NCI-H1105 (cell line): Measurements from ENCODE around the gene PRM3.

Source experiments
- DNase-seq: peaks from one replicate; lab custom pipeline; 2025; lab: John Stamatoyannopoulos, UW

Gene PRM3

DNA sequence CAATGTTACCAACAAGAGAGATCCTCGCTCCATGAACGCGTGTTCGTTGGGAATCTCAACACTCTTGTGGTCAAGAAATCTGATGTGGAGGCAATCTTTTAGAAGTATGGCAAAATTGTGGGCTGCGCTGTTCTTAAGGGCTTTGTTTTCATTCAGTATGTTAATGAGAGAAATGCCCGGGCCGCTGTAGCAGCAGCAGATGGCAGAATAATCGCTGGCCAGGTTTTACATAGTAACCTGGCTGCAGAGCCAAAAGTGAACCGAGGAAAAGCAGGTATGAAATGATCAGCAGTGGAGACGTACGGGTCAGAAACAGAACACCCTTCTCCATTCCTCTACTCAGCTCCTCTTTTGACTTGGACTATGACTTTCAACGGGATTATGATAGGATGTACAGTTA lies 30.8 kb downstream of the PRM3 start:
- DNase-seq, result no peak

DNA sequence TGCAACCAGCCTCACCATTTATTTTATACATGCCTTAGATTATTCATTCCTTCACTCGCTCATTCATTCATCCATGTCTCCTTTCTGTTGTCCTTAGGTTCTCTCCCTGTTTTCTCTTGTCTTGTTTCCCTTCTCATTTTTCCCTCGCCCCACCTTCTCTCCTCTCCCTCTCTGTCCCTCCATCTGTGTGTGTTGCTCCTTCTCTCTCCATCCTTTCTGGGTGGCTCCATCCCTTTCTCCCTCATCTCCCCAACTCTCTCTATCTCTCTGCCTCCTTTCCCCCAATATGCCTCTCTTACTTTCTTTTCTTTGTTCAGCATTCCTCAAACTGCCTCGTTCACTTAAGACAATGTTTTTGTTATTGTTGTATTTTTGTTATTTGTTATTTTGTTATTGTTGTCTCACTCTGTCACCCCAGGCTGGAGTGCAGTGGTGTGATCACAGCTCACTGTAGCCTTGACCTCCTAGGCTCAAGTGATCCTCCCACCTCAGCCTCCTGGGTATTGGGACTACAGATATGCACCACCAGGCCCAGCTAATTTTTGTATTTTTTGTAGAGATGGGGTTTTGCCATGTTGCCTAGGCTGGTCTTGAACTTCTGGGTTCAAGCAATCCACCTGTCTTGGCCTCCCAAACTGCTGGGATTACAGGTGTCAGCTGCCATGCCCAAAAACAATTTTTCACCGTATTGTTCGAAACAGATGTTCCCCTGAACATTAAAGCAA lies 31.8 kb downstream of the PRM3 start:
- no peak for DNase-seq

DNA sequence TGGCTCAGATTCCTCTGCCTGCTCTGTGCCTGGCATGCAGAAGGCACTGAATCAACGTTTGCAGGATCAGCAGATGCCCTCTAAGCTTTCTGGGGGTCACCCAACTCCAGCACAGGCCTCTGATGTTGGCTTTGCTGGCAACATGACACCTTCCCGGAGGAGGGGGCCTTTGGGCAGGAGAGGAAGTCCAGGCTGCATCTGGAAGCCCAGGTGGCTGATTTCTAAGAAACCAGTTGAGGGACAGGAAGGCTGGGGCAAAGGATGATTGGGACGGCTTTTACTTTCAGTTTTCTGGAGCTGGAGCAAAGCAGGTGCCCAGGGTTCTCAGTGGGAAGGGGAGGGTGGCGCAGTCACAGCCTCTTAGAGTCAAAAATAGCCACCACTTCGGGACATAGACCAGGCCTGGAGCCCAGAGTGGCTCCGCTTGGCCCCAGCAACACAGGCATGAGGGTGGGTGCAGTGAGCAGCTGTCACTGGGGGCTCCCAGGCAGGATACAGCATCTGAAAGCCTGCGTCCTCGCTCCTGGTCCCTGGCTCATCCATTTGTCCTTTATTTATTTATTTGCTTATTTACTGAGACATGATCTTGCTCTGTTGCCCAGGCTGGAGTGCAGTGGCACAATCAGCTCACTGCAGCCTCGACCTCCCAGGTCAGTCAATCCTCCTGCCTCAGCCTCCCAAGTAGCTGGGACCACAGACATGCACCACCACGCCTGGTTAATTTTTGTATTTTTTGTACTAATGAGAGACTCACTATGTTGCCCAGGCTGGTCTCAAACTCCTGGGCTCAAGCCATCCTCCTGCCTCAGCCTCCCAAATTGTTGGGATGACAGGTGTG lies 32.6 kb downstream of the PRM3 start:
- DNase-seq, result no peak

DNA sequence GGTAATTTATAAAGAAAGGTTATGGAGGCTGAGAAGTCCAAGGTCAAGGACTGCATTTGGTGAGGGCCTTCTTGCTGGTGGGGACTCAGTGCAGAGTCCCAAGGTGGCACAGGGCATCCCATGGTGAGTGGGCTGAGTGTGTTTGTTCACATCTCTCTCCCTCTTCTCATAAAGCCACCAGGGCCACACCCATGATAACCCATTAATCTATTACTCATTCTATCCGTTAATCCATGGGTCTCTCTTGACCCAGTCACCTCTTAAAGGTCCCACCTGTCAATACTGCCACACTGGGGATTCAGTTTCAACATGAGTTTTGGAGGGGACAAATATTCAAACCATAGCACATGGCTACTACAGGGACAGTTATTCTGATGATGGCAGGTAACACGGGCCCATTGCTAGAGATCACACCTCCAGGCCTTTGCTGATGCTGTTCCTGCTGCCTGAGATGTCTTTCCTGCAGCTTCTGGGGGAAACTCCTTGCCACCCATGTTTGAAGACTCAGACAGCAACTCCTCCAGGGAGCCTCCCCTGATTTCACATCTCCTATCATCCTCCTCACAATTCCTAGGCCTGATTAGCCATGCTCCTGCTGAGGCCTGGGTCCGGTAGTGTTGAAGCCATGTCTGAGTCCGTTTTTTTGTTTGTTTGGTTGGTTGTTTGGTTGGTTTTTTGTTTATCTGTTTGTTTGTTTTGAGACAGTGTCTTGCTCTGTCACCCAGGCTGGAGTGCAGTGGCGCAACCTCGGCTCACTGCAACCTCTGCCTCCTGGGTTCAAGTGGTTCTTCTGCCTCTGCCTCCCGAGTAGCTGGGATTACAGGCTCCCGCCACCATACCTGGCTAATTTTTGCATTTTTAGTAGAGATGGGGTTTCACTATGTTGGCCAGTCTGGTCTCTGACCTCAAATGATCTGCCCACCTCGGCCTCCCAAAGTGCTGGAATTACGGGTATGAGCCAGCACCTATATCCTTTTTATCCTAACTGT lies 33.5 kb downstream of the PRM3 start:
- no peak for DNase-seq

DNA sequence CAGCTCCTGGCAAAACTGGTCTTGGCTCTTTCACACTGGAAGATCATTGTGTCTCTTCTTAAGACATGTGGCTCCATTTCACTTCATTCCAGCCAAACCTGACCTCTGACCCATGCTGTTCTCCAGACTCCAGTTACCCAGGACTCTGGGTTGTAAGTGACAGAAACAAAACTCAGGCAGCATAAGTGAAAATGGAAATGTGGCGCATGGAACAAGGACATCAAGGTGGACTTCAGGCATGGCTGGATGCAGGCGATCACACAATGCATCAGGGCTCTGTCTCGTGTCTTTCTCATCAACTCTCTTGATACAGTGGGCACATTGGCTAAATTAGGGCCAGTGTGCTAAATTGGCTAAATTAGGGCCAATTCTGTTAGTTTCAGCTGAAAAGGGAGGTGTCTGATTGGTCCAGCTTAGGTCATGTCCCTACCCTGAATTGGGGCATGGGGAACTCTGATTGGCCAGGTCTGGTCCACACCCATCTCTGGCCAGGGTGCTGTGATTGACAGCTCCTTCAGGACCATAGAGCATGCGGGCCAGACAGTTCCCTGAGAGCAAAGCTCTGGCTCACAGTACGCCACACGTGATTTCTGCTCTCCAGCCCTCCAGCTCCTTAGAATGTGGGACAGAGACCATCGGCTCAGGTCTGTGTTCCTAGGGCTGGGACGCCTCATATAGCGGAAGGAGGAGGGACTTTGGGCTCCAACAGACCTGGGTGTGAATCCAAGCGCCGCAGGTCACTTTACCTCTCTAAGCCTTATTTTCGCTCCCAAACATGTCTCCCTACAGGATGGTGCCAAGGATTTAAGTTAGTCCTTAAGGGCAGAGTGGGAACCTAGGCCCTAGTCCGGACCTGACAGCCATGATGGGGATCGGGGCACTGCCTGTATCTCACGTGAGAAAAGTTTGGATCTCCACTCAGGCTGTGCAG lies 34.9 kb downstream of the PRM3 start:
- DNase-seq, result no peak

DNA sequence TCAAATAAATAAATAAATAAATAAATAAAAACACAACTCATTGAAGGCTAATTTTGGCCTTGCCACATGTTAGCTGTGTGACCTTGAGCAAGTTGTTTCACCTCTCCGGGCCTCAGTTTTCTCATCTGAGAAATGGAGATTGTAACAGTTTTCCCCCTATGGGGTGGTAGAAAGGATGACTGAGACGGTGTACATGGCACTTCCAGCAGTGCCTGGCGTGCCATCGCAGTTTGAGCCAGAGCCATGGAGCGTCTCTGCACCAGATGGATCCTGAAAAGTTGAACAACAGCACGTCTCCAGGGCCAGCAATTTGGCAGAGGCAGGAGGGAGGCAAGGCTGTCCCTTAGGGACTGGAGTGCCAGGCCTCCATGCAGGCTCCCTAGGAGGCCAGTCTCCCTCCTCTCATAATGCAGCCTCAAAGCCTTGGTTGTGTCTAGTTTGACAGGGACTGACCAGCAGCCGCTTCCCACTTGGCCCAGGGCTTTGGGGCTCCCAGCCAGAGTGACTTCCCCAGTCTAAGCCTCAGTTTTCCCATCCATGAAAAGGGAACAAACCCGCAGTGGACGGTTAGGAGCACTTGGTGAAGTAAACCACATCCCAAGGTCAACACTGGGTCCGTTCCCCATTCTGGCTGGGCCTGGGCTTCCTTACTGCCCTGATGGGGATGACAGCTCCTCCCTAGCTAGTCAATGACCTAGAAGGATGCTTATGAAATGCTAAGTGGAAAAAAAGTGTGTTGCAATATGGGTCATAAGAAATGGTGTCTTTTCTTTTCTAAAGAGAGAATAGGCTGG lies 36.8 kb downstream of the PRM3 start:
- DNase-seq, result no peak

DNA sequence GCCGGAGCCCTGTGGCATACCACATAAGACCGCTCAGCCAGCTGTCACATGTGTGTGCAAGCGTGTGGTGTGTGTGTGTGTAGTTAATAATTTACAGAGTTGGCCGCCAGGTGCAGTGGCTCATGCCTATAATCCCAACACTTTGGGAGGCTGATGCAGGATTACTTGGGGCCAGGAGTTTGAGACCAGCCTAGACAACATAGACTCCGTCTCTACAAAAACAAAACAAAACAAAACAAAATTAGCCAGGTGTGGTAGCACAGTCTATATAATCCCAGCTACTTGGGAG lies 37.8 kb downstream of the PRM3 start:
- no peak for DNase-seq

DNA sequence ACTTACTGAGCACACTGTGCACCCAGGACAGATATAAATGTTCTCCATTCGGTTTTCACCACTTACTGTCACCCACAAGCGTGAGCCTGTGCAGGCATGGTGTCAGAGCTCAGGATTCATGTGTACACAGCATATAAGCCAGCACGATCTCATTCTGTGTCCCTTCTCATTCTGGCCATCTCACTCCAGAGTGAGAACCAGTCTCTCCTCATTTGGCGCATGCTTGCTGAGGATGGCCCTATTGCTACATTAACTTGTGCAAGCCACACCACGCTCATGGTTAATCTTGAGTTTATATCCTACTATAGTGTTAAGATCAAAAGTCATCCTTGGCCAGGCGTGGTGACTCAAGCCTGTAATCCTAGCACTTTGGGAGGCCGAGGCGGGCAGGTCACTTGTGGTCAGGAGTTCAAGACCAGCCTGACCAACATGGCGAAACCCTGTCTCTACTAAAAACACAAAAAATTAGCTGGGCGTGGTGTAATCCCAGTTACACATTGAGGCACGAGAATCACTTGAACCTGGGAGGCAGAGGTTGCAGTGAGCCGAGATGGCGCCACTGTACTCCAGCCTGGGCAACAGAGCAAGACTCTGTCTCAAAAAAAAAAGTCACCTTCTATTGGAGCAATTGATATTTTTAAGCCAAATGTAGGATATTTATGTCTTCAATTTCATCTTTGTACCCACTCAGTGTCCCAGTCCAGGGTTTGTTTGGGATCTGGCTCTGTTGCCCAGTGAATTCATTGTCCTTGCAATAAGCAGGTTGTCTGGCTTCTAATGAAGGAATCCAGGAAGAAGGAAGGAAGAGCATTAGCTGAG lies 38.3 kb downstream of the PRM3 start:
- DNase-seq, result no peak

DNA sequence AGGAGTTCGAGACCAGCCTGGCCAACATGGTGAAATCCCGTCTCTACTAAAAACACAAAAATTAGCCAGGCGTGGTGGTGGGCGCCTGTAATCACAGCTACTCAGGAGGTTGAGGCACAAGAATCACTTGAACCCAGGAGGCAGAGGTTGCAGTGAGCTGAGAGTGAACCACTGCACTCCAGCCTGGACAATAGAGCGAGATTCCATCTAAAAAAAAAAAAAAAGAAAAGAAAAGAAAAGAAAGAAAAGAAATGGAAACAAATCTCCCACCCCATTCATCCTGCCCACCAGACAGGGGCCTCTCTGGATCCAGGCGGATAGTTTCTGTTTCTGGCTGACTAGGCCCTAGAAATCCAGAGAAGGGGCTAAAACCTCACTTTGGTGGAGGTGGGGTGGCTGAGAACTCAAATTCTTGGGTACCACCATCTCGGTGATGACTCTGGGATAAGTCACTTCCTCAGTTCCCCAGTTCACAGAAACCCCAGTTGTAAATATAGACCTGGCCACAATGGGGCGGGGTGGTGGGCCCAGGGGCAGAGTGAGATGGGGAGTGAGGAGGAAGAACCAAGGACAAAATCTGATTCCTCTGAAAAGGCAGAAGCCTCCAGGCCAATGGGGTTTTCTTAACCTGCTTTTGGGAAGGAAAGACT lies 39.6 kb downstream of the PRM3 start:
- no peak for DNase-seq

DNA sequence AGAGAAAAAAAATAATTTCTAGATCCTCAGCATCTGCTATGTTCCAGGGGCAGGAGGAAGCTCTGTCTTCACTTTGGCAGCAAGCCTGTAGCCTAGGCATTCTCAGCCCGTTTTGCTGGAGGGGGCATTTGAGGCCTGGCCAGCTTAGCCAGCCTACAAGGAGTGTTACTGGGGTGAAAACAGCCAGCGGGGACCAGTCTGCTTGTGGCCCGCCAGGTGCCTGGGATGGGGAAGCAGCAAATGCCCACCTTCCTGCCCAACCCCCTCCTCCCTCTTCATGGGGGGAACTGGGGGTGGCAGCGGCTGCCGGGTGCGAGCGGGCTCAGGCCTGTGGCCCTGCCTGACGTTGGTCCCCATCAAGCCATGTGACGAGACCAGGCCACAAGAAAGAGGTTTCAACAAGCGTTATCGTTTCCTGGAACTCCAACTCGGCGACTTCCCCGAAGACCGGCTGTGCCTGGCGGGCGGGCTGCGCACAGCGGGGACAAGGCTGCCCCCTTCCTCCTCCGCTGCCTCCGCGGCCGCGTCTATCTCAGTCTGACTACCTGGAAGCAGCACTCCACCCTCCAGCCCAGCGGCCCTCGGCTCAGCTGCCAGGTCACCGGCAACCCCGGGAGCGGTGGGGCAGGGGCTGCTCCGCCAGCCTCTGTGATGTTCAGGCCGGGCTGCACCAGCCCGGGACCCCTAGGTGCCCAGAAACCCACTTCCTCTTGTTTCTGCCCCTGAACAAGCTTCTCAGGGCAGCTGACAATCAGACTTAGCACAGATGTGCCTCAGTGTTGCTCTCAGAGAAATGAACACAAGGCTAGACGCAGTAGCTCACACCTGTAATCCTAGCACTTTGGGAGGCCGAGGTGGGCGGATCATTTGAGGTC lies 40.3 kb downstream of the PRM3 start:
- no peak for DNase-seq

DNA sequence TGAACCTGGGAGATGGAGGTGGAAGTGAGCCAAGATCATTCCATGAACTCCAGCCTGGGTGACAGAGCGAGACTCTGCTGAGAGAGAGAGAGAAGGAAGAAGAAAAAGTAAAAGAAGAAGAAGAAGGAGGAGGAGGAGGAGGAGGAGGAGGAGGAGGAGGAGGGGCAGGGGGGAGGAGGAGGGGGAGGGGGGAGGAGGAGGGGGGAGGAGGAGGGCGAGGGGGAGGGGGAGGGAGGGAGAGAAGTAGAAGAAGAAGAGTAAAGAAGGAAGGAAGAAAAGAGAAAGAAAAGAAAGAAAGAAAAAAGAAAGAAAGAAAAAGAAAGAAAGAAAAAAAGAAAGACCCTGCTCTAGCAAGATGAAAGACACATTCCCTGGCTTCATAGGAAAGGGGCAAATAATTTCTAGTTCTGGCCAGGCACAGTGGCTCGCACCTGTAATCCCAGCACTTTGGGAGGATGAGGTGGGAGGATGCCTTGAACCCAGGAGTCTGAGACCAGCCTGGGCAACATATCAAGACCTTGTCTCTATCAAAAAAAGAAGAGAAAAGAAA lies 41.1 kb downstream of the PRM3 start:
- DNase-seq, result no peak

DNA sequence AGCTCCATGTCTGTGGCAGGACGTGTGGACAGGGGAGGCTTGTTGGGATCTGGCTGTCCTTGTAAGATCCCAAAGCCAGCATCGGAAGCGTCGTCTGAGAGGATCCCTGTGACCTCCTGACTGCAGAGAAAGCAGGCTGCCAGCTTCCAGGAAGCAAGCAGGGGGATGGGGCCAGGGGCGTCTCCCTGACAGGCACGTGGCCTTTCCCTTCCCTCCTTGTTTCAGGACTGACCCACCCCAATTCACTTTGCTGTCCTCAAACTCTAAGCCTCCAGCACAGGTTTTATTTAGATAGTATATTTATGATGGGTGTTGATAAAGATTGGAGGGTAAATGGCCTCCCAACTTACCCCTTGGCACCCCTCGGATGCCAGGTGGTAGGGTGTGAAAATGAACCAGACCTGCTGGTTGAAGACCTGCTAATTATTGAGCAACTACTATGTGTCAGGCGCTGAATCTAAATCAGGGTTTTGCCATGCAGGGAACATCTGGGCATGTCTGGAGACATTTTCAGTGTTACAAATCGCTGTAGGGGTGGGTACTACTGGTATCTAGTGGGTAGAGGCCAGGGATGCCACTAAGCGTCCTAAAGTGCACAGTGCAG lies 42.0 kb downstream of the PRM3 start:
- DNase-seq, result no peak

DNA sequence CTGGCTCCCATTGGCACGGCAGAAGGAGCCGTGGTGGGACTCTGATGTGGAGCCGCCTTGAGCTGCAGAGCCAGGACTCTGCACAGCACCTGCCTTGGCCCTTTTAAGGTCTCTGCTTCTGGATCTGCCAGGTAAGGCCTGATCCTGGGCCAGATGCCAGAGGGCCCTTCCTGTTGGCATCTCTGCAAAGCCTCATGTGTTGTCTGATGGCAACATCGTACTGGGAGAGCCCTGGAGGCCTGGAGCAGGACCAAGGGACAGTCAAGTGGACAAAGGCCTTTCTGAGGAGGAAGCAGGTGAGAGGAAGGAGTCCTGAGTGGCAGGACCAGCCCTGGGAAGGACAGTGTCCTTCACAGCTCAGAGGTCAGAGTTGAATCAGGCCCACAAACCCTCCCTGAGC lies 43.5 kb downstream of the PRM3 start:
- DNase-seq, result peak; percentile 16

DNA sequence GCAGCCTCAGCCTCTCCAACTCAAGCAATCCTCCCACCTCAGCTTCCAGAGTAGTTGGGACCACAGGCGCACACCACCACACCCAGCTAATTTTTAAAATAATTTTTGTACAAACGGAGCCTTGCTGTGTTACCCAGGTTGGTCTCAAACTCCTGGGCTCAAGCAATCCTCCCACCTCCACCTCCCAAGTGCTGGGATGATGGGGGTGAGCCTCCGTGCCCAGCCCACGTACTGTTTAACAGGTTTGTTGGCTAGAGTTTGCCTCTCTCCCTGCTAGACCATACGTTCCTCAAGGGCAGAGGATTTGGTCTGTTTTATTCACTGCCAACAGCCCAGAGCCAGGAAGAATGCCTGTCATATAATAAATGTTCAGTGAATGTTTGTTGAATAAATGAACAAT lies 44.0 kb downstream of the PRM3 start:
- no peak for DNase-seq

DNA sequence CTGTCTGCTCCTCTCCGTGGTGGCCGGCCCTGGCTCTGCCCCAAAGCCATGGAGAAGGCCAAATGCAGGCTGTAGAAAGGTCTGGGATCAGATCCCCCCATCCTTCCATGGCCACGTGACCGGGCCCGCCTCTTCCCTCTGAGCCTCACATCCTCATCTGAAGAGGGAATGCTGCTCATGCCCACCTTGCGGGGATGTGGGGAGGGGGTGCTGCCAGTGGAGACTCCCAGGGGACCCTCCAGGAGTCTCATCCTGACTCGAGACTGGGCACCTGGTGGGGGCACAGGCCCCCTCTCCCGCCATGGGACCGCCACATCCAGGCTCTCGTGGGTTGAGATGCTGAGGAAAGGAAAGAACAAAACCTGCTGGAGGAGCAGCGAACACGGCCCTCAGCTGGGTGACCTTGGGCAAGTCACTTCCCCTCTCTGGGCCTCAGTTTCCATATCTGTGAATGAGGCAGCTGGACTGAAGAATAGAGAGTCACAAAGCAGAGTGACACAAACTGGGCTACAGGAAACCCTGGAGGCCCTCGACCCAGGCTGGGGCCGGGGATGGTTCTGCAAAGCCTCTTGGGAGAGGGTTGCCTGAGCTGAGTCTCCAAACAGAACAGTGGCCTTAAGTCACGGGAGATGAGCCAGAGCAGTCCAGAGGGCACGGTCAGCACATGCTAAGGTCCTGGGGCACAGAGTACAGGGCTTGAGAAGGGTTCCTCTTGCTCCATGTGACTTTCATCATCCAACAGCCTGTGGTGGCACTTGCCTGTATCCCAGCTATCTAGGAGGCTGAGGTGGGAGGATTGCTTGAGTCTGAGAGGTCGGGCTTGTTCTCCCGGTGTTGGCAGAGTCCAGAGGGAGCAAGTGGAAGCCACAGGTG lies 47.5 kb downstream of the PRM3 start:
- DNase-seq, result no peak

DNA sequence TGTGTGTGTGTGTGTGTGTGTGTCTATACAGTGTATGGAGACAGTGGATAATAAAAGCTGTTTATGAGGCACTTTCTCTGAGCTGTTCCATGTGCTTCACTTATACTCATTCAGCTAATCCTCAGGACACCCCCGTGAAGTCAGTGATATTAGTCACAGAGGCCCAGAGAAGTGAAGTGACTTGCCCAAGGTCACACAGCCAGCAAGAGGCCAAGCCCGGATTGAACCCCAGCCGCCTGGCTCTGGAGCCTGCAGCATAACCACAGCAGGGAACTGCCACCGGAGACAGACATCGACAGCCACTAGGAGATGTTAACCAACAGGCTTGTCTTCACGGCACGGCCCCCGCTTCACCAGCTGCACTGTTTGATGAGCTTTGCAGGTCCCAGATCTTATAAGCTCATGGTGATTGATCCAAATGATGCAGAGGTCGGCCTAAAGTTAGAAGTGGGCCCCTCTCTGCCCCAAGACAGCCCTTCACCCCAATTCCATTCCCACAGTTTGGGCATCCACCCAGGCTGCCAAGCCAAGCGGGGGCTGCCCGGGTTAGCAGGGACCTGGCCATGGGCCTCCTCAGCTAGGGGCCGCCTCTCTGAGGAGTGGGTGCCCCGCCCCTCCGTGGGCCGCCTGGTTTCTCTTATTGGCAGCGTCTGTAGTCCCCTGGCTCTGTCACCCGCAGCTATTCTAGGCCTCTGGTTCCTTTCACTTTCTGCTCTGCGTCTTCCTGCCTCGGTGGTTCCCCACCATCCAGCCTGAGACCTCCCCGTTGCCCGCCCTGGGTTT lies 48.3 kb downstream of the PRM3 start:
- DNase-seq, result no peak
